Peyer's patch (tissue), 4 donors: ENCODE data around the gene MGLL. TPM values are rescaled to one million over a fixed set of nuclear protein-coding genes. Genes with fewer than 3 reads are reported as not detected.

Experiments used
- DNase-seq, 3 donors: peaks; one replicate each; pipeline ENCODE4 v3.0.0-alpha.2; 2017 to 2019
- H3K27ac ChIP-seq, 4 donors: fragments of 200-600 bp; sonication (generic); one replicate each; pipeline ENCODE4 v1.5.1; 2016 to 2019
- H3K27me3 ChIP-seq, 2 donors: fragments of 200-600 bp; sonication (generic); one replicate each; pipeline ENCODE4 v1.5.1; 2019
- H3K36me3 ChIP-seq, 3 donors: fragments of 200-600 bp; sonication (generic); one replicate each; pipeline ENCODE4 v1.5.1; 2016 to 2019
- H3K4me1 ChIP-seq, 4 donors: fragments of 200-600 bp; sonication (generic); one replicate each; pipeline ENCODE4 v1.5.1; 2016 to 2019
- H3K4me3 ChIP-seq, 4 donors: fragments of 200-600 bp; sonication (generic); 1 replicate in 3 of 4; 2 replicates in 1 of 4; pipeline ENCODE4 v1.5.1; 2016 to 2019; ENCODE audit warnings: mild to moderate bottlenecking in 1 of 4
- H3K9me3 ChIP-seq, 4 donors: fragments of 200-600 bp; sonication (generic); one replicate each; pipeline ENCODE4 v1.5.1; 2016 to 2019; ENCODE audit warnings: mild to moderate bottlenecking in 1 of 4
- POLR2A ChIP-seq, 2 donors: fragments of 450-650 bp; IDR thresholded peaks; one replicate each; pipeline ENCODE4 v1.5.1; 2017; ENCODE audit warnings: antibody characterized with exemption in 2 of 2, mild to moderate bottlenecking in 2 of 2, moderate library complexity in 2 of 2
- total RNA-seq, 4 donors: library from RNA; depleted of rRNA; stranded (reverse); fragments of >200 nt; gene quantifications; one replicate each; pipeline ENCODE4 v1.1.0, GENCODE V29; 2016
- TF ChIP-seq, protein P1 (sequence below), 6 experiments: fragments of 450-650 bp in 4 of 6; fragments of 200-600 bp in 2 of 6; sonication (generic) in 1 of 6; IDR thresholded peaks; one replicate each; pipeline ENCODE4 v1.5.1; 2017 to 2019; ENCODE audit warnings: antibody characterized with exemption in 6 of 6, mild to moderate bottlenecking in 3 of 6, moderate library complexity in 1 of 6

MGLL gene
- total RNA-seq, 4 donors from 2014 or later = 56.1 to 180 (median 143) TPM

DNA sequence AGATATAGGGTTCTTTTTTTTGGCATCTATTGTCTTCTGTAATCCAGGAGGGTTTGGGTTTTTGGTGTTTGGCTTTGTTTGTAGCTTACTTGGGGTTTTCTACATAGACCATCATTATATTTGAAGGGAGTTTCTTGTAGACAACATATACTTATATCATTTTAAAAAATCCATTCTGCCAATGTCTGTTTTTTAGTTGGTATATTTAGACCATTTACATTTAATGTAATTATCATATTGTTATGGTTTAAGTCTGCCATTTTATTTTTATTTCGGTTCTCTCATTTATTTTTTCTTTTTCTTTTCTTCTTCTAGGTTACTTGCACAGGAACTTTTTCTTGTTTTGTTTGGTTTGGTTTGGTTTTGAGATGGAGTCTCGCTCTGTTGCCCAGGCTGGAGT is 5.5 kb upstream of the MGLL start:
- Histone ChIP-seq H3K27ac (no peak overlapping the region), H3K9me3 (peaks cover 0 to 4% (median 2%) of the 10 kb centered on the region in 4 donors), H3K36me3 (no peaks in the 10 kb centered on the region), H3K4me3 (no peak overlapping the region), H3K4me1 (peaks cover 0 to 5% (median under 1%) of the 10 kb centered on the region in 4 donors), H3K27me3 (no peaks in the 10 kb centered on the region)
- DNase-seq = no peak
- TF ChIP-seq, protein P1, sequence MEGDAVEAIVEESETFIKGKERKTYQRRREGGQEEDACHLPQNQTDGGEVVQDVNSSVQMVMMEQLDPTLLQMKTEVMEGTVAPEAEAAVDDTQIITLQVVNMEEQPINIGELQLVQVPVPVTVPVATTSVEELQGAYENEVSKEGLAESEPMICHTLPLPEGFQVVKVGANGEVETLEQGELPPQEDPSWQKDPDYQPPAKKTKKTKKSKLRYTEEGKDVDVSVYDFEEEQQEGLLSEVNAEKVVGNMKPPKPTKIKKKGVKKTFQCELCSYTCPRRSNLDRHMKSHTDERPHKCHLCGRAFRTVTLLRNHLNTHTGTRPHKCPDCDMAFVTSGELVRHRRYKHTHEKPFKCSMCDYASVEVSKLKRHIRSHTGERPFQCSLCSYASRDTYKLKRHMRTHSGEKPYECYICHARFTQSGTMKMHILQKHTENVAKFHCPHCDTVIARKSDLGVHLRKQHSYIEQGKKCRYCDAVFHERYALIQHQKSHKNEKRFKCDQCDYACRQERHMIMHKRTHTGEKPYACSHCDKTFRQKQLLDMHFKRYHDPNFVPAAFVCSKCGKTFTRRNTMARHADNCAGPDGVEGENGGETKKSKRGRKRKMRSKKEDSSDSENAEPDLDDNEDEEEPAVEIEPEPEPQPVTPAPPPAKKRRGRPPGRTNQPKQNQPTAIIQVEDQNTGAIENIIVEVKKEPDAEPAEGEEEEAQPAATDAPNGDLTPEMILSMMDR (IDR thresholded peaks at IDR 0.05) = no peak
- TF ChIP-seq POLR2A (IDR thresholded peaks at IDR 0.05) = no peak

DNA sequence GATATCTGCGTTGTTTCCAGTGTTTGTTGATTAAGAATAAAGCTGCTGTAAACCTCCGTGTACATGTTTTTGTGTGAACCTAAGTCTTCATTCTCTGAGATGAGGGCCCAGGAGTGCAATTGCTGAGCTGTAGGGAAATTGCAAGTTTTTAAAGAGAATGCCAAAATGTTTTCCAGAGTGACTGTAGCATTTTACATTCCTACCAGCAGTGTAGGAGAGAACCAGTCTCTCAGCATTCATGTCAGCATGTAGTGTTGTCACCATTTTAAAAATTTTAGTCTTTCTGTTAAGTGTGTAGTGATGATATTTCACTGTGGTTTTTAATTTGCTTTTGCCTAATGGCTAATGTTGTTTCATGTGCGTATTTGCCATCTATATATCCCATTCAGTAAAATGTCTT is 3.4 kb upstream of the MGLL start:
- no peak for TF ChIP-seq POLR2A (IDR thresholded peaks at IDR 0.05)
- TF ChIP-seq, protein P1 (IDR thresholded peaks at IDR 0.05) = no peak
- Histone ChIP-seq H3K4me1 (peaks cover 0 to 9% (median 7%) of the 10 kb centered on the region in 4 donors), H3K9me3 (peaks cover 0 to 4% (median 2%) of the 10 kb centered on the region in 4 donors), H3K27ac (no peak overlapping the region), H3K36me3 (no peaks in the 10 kb centered on the region), H3K4me3 (no peak overlapping the region), H3K27me3 (no peaks in the 10 kb centered on the region)
- DNase-seq = no peak

DNA sequence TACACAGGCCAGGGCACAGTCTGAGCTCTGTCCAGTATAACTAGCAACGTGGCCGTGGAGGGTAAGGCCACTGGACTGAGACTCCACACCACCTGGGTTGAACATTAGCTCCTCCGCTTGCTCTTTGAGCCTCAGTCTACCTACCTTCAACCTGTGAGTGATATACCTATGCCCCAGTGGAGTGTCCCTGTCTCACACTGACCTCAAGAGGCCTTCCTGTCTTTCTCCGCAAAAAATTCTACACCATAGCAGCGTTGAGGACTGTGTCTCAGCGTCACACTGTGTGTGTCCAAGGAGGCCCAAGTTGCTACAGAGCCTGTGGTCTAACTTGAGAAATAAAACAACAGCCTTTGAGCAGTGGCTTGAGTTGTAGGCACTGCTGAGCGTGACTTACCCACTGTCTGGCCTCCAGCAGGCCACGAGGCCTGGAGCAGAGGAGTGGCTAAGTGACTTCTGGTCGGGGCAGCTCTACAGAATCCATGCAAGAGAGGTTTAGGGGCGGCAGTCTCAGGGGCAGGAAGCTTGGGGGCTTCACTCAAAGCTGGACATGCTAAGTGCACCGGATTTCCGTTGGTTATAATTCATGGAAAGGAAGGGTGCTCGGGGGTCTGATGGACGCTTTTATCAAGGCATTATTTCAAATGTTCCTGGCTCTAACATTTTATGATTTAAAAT is 2.0 kb upstream of the MGLL start:
- Histone ChIP-seq H3K36me3 (no peaks in the 10 kb centered on the region), H3K9me3 (peaks cover 0 to 3% (median 0%) of the 10 kb centered on the region in 4 donors), H3K27me3 (no peaks in the 10 kb centered on the region), H3K4me1 (peaks cover 0 to 23% (median 7%) of the 10 kb centered on the region in 4 donors), H3K4me3 (no peak overlapping the region), H3K27ac (no peak overlapping the region)
- TF ChIP-seq POLR2A (IDR thresholded peaks at IDR 0.05) = no peak
- no peak for DNase-seq

DNA sequence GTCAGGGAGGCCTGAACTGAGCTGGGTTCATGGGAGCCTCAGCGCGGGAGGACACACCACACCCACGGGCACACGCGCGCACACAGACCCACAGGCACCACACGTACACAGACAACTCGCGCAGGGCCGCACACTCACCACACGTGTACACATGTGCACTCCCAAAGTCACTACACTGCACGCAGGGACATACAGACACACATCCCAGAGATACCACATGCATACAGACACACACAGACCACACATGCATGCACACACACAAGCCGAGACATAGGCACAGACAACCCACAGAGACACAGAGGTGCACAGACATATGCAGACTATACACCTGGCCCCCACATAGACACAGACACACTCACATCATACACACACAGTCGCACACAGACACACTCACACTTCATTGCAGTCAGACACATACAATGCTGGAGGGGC is 1.1 kb upstream of the MGLL start:
- DNase-seq = no peak
- peak overlapping the region; percentile 51 to 99 (median 70) for H3K4me3 ChIP-seq

DNA sequence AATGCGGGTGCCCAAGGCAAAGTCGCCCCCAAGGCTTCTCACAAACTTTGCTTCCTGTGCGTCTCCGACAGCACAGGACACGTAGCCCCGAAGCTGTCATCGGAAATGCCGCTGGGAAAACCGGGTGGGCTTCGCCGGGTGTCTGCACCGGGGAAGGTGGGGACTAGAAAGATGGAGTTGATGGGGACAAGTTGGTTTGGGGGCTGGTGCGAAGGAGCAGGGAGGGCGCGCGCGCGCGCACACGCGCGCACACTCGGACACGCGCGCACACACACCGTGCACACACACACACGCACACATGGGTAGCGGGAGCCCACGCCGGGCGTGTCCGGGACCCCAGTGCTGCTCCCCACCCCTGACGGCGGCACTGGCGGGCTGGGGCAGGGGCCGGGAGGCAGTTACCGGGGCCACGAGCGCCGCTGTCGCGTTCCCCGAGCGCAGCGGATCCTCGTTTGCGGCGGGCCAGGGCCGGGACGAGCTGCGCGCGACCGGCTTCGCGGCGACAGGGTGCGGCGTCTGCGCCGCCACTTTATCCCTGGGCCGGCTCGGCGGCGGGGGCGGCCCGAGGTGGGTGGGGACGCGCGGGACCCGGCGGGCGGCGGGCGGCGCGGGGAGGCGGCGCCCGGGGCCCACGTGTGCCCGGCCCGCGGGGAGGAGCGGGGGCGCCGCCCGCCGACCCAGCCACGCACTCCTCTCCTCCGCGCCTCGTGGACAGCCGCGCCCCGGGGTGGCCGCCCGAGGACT is 539 bp upstream of the MGLL start:
- Histone ChIP-seq H3K4me3 (peak overlapping the region; percentile 51 to 99 (median 70)), H3K9me3 (no peaks in the 10 kb centered on the region), H3K36me3 (no peaks in the 10 kb centered on the region), H3K4me1 (peaks cover 0 to 31% (median 7%) of the 10 kb centered on the region in 4 donors), H3K27me3 (no peaks in the 10 kb centered on the region), H3K27ac (peak overlapping the region; percentile 70 to 91 (median 84))
- peak in 2 of 3 donors; percentile 83 to 86 for DNase-seq
- TF ChIP-seq, protein P1 (IDR thresholded peaks at IDR 0.05) = peak in 2 of 6 experiments; percentile 50 to 68
- peak; percentile 70 to 72 for TF ChIP-seq POLR2A (IDR thresholded peaks at IDR 0.05)

More for the DNA sequence above, 1.1 kb upstream of the MGLL start:
- Histone ChIP-seq H3K27me3 (no peaks in the 10 kb centered on the region), H3K36me3 (no peaks in the 10 kb centered on the region), H3K27ac (peak overlapping the region in 2 of 4 donors; percentile 89 to 91), H3K4me1 (peaks cover 0 to 28% (median 7%) of the 10 kb centered on the region in 4 donors), H3K9me3 (peaks cover 0 to 3% (median 0%) of the 10 kb centered on the region in 4 donors)
- TF ChIP-seq, protein P1 (IDR thresholded peaks at IDR 0.05) = peak in 1 of 6 experiments; percentile 51
- no peak for TF ChIP-seq POLR2A (IDR thresholded peaks at IDR 0.05)

DNA sequence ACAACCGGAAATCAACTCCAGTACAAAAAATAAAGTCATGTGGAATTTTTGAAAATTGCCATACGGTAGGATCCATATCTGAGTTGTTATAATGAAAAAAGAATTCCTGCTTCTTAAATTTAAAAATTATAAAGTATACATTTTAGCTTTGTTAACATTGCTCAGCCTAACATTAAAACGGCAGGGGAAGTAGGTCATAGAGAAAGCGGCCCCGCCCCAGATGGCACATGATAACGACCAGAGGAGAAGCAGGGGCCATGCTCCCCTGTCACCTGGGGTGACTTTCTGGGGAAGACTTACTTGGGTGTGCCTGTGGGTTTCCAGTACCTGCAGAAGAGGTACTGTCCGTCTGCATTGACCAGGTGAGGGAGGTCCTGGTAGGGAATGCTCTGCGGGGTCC is 921 bp downstream of the MGLL start:
- Histone ChIP-seq H3K4me3 (peak overlapping the region in 2 of 4 donors; percentile 74 to 99), H3K27me3 (no peaks in the 10 kb centered on the region), H3K4me1 (peaks cover 0 to 46% (median 12%) of the 10 kb centered on the region in 4 donors), H3K9me3 (no peaks in the 10 kb centered on the region), H3K36me3 (no peaks in the 10 kb centered on the region), H3K27ac (peak overlapping the region in 3 of 4 donors; percentile 78 to 91 (median 89))
- DNase-seq = peak in 2 of 3 donors; percentile 71 to 80
- TF ChIP-seq, protein P1 (IDR thresholded peaks at IDR 0.05) = no peak
- TF ChIP-seq POLR2A (IDR thresholded peaks at IDR 0.05) = peak in 1 of 2 donors; percentile 37
